ENCODE results near the gene LRRC4. TPM values are rescaled to one million over a fixed set of nuclear protein-coding genes. Genes with fewer than 3 reads are reported as not detected.
A peak's percentile ranks its signal among the peaks of the same experiment; 100 is the strongest.

LRRC4 gene
- polyA plus RNA-seq, 1 of the 3 experiments (the other 2 are of a cell fraction), result 0.44 TPM

DNA sequence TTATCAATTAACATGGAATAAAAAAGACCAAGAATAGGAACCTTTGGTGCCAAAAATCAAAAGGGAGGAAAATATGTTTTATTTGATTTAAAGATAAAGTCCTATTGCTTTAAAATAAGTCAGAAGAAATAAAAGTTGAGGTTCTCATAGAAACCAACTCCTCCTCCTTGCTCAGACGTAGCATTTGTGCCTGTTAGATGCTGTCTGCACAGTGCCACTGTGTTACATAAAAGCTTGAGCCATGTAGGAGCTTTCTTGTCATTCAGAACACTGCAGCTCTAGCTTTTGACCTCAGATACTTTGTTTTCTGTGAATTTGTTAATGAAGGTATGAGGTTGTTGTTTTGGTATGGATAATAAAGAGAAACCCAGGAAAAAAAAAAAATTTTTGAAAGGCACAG, 50.3 kb downstream of the LRRC4 start:
- peaks cover 8% of the 10 kb centered on the region for H3F3A ChIP-seq (replicated peaks; ENCODE audit: insufficient read depth)
- no peaks in the 10 kb centered on the region for H4K20me1 ChIP-seq (ENCODE audit: insufficient read depth)
- H3K9ac ChIP-seq, result no peak overlapping the region

More for the DNA sequence above, 50.3 kb downstream of the LRRC4 start:
- no peaks in the 10 kb centered on the region for H3K9me2 ChIP-seq
- no peak for DNase-seq
- H2AFZ ChIP-seq (ENCODE audit: low read depth), result no peak overlapping the region
- peaks cover 13 to 31% of the 10 kb centered on the region in 2 experiments for H3K36me3 ChIP-seq (replicated peaks in 1 of 2; ENCODE audit: control insufficient read depth in 1 of 2, insufficient read depth in 2 of 2, low read length in 1 of 2)
- H3K27ac ChIP-seq (ENCODE audit: low read depth in 2 of 2, low read length in 1 of 2), result 0 out of 4 replicates have a peak overlapping the region, but pooled peaks of 1 of the 2 experiments have one; percentile 4
- no peak overlapping the region for H3K4me3 ChIP-seq (ENCODE audit: low read depth in 2 of 2, low read length in 1 of 2)
- no peaks in the 10 kb centered on the region; the same call in 1 of the 2 replicates for H3K79me2 ChIP-seq (ENCODE audit: insufficient read depth)
- peaks cover 0 to 12% of the 10 kb centered on the region in 2 experiments; a peak in 1 of 4 replicates for H3K4me1 ChIP-seq (ENCODE audit: control insufficient read depth in 1 of 2, insufficient read depth in 2 of 2, low read depth in 1 of 2, low read length in 1 of 2)
- ChIA-PET POLR2A (no interaction called here), CTCF (interaction anchor here (0.7 to 3.0 kb wide), 2 partner anchors 219 to 228 kb away, joined by 3 to 10 read pairs; no protein-coding TSS in a partner anchor)
- no peaks in the 10 kb centered on the region for H3K27me3 ChIP-seq (ENCODE audit: insufficient read depth)
- no peaks in the 10 kb centered on the region for H3K9me3 ChIP-seq
- TF ChIP-seq, protein P1, sequence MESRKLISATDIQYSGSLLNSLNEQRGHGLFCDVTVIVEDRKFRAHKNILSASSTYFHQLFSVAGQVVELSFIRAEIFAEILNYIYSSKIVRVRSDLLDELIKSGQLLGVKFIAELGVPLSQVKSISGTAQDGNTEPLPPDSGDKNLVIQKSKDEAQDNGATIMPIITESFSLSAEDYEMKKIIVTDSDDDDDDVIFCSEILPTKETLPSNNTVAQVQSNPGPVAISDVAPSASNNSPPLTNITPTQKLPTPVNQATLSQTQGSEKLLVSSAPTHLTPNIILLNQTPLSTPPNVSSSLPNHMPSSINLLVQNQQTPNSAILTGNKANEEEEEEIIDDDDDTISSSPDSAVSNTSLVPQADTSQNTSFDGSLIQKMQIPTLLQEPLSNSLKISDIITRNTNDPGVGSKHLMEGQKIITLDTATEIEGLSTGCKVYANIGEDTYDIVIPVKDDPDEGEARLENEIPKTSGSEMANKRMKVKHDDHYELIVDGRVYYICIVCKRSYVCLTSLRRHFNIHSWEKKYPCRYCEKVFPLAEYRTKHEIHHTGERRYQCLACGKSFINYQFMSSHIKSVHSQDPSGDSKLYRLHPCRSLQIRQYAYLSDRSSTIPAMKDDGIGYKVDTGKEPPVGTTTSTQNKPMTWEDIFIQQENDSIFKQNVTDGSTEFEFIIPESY (IDR thresholded peaks at IDR 0.05; ENCODE audit: borderline replicate concordance, low read depth), result no peak
- TF ChIP-seq, protein P2, sequence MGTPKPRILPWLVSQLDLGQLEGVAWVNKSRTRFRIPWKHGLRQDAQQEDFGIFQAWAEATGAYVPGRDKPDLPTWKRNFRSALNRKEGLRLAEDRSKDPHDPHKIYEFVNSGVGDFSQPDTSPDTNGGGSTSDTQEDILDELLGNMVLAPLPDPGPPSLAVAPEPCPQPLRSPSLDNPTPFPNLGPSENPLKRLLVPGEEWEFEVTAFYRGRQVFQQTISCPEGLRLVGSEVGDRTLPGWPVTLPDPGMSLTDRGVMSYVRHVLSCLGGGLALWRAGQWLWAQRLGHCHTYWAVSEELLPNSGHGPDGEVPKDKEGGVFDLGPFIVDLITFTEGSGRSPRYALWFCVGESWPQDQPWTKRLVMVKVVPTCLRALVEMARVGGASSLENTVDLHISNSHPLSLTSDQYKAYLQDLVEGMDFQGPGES (IDR thresholded peaks at IDR 0.05; ENCODE audit: low read depth, low read length), result no peak
- TF ChIP-seq ELF1 (IDR thresholded peaks at IDR 0.05) (no peak), RAD21 (IDR thresholded peaks at IDR 0.05; ENCODE audit: low read length) (no peak), JUND (IDR thresholded peaks at IDR 0.05) (no peak), TAF1 (IDR thresholded peaks at IDR 0.05; ENCODE audit: borderline replicate concordance, low read depth, low read length) (no peak), TEAD4 (IDR thresholded peaks at IDR 0.05; ENCODE audit: borderline replicate concordance, insufficient read depth) (no peak), RFX5 (IDR thresholded peaks at IDR 0.05; ENCODE audit: low read length) (no peak)
- TF ChIP-seq, protein P3, sequence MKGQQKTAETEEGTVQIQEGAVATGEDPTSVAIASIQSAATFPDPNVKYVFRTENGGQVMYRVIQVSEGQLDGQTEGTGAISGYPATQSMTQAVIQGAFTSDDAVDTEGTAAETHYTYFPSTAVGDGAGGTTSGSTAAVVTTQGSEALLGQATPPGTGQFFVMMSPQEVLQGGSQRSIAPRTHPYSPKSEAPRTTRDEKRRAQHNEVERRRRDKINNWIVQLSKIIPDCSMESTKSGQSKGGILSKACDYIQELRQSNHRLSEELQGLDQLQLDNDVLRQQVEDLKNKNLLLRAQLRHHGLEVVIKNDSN (IDR thresholded peaks at IDR 0.05; ENCODE audit: borderline replicate concordance, low read depth), result no peak
- TF ChIP-seq, protein P4, sequence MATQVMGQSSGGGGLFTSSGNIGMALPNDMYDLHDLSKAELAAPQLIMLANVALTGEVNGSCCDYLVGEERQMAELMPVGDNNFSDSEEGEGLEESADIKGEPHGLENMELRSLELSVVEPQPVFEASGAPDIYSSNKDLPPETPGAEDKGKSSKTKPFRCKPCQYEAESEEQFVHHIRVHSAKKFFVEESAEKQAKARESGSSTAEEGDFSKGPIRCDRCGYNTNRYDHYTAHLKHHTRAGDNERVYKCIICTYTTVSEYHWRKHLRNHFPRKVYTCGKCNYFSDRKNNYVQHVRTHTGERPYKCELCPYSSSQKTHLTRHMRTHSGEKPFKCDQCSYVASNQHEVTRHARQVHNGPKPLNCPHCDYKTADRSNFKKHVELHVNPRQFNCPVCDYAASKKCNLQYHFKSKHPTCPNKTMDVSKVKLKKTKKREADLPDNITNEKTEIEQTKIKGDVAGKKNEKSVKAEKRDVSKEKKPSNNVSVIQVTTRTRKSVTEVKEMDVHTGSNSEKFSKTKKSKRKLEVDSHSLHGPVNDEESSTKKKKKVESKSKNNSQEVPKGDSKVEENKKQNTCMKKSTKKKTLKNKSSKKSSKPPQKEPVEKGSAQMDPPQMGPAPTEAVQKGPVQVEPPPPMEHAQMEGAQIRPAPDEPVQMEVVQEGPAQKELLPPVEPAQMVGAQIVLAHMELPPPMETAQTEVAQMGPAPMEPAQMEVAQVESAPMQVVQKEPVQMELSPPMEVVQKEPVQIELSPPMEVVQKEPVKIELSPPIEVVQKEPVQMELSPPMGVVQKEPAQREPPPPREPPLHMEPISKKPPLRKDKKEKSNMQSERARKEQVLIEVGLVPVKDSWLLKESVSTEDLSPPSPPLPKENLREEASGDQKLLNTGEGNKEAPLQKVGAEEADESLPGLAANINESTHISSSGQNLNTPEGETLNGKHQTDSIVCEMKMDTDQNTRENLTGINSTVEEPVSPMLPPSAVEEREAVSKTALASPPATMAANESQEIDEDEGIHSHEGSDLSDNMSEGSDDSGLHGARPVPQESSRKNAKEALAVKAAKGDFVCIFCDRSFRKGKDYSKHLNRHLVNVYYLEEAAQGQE (IDR thresholded peaks at IDR 0.05; ENCODE audit: low read depth, low read length), result no peak
- no peak overlapping the region for H3K4me2 ChIP-seq
- 89% methylated on average over 1 of the region's 1 CpG for WGBS (ENCODE audit: low lambda C conversion rate)
